ENCODE results near the gene LYRM2. TPM values are rescaled to one million over a fixed set of nuclear protein-coding genes. Genes with fewer than 3 reads are reported as not detected.

Gene LYRM2
- total and polyA plus RNA-seq, 9 of the 15 experiments (the other 6 are each of a cell fraction or from before 2014, with no cell fraction given) = 13.9 to 115 (median 42.9) TPM

DNA sequence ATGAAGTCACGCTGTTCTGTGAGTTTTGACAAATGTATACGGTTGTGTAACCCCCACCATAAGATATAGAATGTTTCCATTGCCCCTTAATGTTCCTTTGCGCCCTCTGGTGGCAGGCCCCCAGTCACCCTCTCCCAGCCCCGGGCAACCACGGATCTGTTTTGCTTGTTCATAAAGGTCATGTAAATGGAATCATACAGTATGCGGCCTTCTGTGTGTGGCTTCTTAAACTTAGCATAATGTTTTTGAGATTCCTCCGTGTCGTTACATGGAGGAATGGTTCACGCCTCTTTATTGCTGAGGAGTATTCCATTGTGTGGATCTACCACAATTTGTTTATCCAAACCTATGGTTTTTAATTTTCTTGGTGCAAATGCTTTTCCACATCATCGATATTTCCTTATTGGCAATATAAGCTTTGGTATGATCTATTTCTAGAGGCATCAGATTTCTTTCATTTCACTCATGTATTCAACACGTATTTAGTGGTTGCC, 28.4 kb downstream of the LYRM2 start:
- peaks cover 4 to 20% of the 10 kb centered on the region in 2 experiments; a peak in 4 of 5 replicates for H3K27me3 ChIP-seq (ENCODE audit: control insufficient read depth in 2 of 2, insufficient read depth in 2 of 2, low read length in 2 of 2)
- ChIA-PET POLR2A (interaction anchor here (0.6 kb wide), 1 partner anchor 548 kb away, joined by 3 read pairs; no protein-coding TSS in a partner anchor), CTCF (ENCODE audit: low intra/inter-chr PET ratio) (interaction anchor here (0.7 to 1.9 kb wide), 5 partner anchors 177 to 628 kb away, joined by 3 to 12 read pairs (median 3); partner anchors contain the start of gene ANKRD6)
- no peaks in the 10 kb centered on the region for H3K4me1 ChIP-seq (replicated peaks in 1 of 2; ENCODE audit: control insufficient read depth in 2 of 2, insufficient read depth in 2 of 2, low read length in 2 of 2)
- no peaks in the 10 kb centered on the region for H4K20me1 ChIP-seq (replicated peaks; ENCODE audit: control insufficient read depth, insufficient read depth, low read length)
- no peaks in the 10 kb centered on the region for H3K79me2 ChIP-seq (ENCODE audit: control insufficient read depth, insufficient read depth, low read length)
- no peaks in the 10 kb centered on the region for H3K9me3 ChIP-seq (replicated peaks; ENCODE audit: control insufficient read depth, insufficient read depth, low read depth, low read length)
- H3K27ac ChIP-seq (ENCODE audit: extremely low read depth, low read depth, low read length) = no peak overlapping the region
- no peak overlapping the region for H3K4me2 ChIP-seq (ENCODE audit: insufficient read depth, low read length)
- in situ Hi-C loops (cut with MboI) = loop anchor here (5.0 to 25.0 kb wide), 2 partner anchors 178 to 623 kb away; partner anchors contain the start of gene ANKRD6
- peak; percentile 90 for FAIRE-seq
- 1% methylated on average over 11 of the region's 11 CpGs for WGBS (ENCODE audit: insufficient coverage, low coverage, missing lambda C conversion rate)
- H3K36me3 ChIP-seq (ENCODE audit: control insufficient read depth, insufficient read depth, low read length) = no peaks in the 10 kb centered on the region
- no peak overlapping the region for H3K9ac ChIP-seq (ENCODE audit: insufficient read depth in 1 of 2, low read depth in 2 of 2, low read length in 2 of 2)
- ATAC-seq = peak; percentile 94
- intact Hi-C loops (cut with micrococcal nuclease) = loop anchor here (1.0 to 5.0 kb wide), 4 partner anchors 177 to 628 kb away; partner anchors contain the start of gene ANKRD6
- no TSS peak for BruUV-seq (replicated peaks)
- no peak overlapping the region for H3K4me3 ChIP-seq
- no peaks in the 10 kb centered on the region for H3K9me1 ChIP-seq (ENCODE audit: control insufficient read depth, insufficient read depth, low read length)
- no peak overlapping the region; the same call in 1 of the 2 replicates for H2AFZ ChIP-seq (ENCODE audit: low read depth, low read length)
- peak; percentile 72 to 76 (median 74) for DNase-seq (ENCODE audit: extremely low read depth in 1 of 4, low spot score in 3 of 4)
- 0 out of 2 replicates have a peak, but pooled peaks have one; percentile 34 for TF ChIP-seq KLF16 (IDR thresholded peaks at IDR 0.05)
- peak; percentile 61; the same call in 1 of the 2 replicates for TF ChIP-seq CEBPB (tag; IDR thresholded peaks at IDR 0.05)
- TF ChIP-seq, protein P1, sequence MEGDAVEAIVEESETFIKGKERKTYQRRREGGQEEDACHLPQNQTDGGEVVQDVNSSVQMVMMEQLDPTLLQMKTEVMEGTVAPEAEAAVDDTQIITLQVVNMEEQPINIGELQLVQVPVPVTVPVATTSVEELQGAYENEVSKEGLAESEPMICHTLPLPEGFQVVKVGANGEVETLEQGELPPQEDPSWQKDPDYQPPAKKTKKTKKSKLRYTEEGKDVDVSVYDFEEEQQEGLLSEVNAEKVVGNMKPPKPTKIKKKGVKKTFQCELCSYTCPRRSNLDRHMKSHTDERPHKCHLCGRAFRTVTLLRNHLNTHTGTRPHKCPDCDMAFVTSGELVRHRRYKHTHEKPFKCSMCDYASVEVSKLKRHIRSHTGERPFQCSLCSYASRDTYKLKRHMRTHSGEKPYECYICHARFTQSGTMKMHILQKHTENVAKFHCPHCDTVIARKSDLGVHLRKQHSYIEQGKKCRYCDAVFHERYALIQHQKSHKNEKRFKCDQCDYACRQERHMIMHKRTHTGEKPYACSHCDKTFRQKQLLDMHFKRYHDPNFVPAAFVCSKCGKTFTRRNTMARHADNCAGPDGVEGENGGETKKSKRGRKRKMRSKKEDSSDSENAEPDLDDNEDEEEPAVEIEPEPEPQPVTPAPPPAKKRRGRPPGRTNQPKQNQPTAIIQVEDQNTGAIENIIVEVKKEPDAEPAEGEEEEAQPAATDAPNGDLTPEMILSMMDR (IDR thresholded peaks at IDR 0.05 in 2 of 3, conservative IDR thresholded peaks at IDR 0.05 in 1 of 3; ENCODE audit: insufficient read depth in 2 of 3, low read depth in 1 of 3, low read length in 3 of 3) = peak; percentile 69 to 91 (median 87)
- no peak for TF ChIP-seq RAD51 (IDR thresholded peaks at IDR 0.05; ENCODE audit: borderline replicate concordance, low read depth)
- TF ChIP-seq EP300 (IDR thresholded peaks at IDR 0.05; ENCODE audit: low read length) = no peak
- TF ChIP-seq CHAMP1 (IDR thresholded peaks at IDR 0.05) = 0 out of 2 replicates have a peak, but pooled peaks have one; percentile 17
- TF ChIP-seq RBM39 (optimal IDR thresholded peaks at IDR 0.05; ENCODE audit: low read depth, low read length) = no peak
- peak; percentile 83 for TF ChIP-seq SMC3 (conservative IDR thresholded peaks at IDR 0.05; ENCODE audit: insufficient read depth, low read depth, low read length)
- no peak for TF ChIP-seq CEBPG (CRISPR knock-in tag; IDR thresholded peaks at IDR 0.05)
- peak in 1 of 2 experiments; percentile 21; a peak in 1 of 4 replicates for TF ChIP-seq CEBPG (tag; conservative IDR thresholded peaks at IDR 0.05 in 1 of 2, IDR thresholded peaks at IDR 0.05 in 1 of 2)
- TF ChIP-seq DEAF1 (CRISPR knock-in tag; IDR thresholded peaks at IDR 0.05) = peak; percentile 60; the same call in 1 of the 2 replicates
- no peak for TF ChIP-seq TBL1XR1 (IDR thresholded peaks at IDR 0.05; ENCODE audit: low read length in 2 of 2)
- no peak for TF ChIP-seq NR3C1 (CRISPR knock-in tag; IDR thresholded peaks at IDR 0.05)
- no peak for TF ChIP-seq ID3 (CRISPR knock-in tag; IDR thresholded peaks at IDR 0.05)
- TF ChIP-seq ID3 (tag; IDR thresholded peaks at IDR 0.05) = 0 out of 2 replicates have a peak, but pooled peaks have one; percentile 27
- TF ChIP-seq SMARCE1 (IDR thresholded peaks at IDR 0.05) = no peak

Measured in K562 (cell line).